Measurements from ENCODE around the gene BDH1. TPM values are rescaled to one million over a fixed set of nuclear protein-coding genes. Genes with fewer than 3 reads are reported as not detected.

BDH1 gene
- total RNA-seq, 1 experiment from 2014 or later: 57.6 TPM

- H3K27ac ChIP-seq (ENCODE audit: low read depth, low read length, poor library complexity, severe bottlenecking): no peak overlapping the region
- intact Hi-C loops (cut with micrococcal nuclease; ENCODE audit: unreplicated experiment): loop anchor here (10.0 kb wide), 1 partner anchor 532 kb away; no protein-coding TSS in a partner anchor
- ChIA-PET POLR2A (ENCODE audit: low non-redundant PET) (no interaction called here), CTCF (interaction anchor here (0.7 kb wide), 1 partner anchor 284 kb away, joined by 3 read pairs; no protein-coding TSS in a partner anchor)
- peaks cover 18% of the 10 kb centered on the region for H3K4me1 ChIP-seq (ENCODE audit: insufficient read depth, low read length, poor library complexity, severe bottlenecking)
- DNase-seq (ENCODE audit: low spot score): peak; percentile 31
- peaks cover 7% of the 10 kb centered on the region for H3K36me3 ChIP-seq (ENCODE audit: insufficient read depth, low read length, poor library complexity, severe bottlenecking)
- no peak overlapping the region for H3K4me3 ChIP-seq (ENCODE audit: low read depth, low read length, poor library complexity, severe bottlenecking)
- no peaks in the 10 kb centered on the region for H3K27me3 ChIP-seq (replicated peaks; ENCODE audit: insufficient read depth, low read depth, low read length, poor library complexity)
- TF ChIP-seq CTCF (conservative IDR thresholded peaks at IDR 0.05; ENCODE audit: low read depth, low read length) (no peak), EZH2 (IDR thresholded peaks at IDR 0.05; ENCODE audit: borderline replicate concordance, low read depth, low read length, poor library complexity, severe bottlenecking) (no peak)
- BruUV-seq (replicated peaks): no TSS peak
- no peaks in the 10 kb centered on the region for H3K9me3 ChIP-seq (ENCODE audit: low read depth, low read length, poor library complexity, severe bottlenecking)
Measured at GRCh38 chr3:197507081-197507480, 48.7 kb downstream of the BDH1 start.

- Histone ChIP-seq H3K4me3 (ENCODE audit: low read depth, low read length, poor library complexity, severe bottlenecking) (no peak overlapping the region), H3K27me3 (replicated peaks; ENCODE audit: insufficient read depth, low read depth, low read length, poor library complexity) (no peaks in the 10 kb centered on the region), H3K36me3 (ENCODE audit: insufficient read depth, low read length, poor library complexity, severe bottlenecking) (no peaks in the 10 kb centered on the region), H3K4me1 (ENCODE audit: insufficient read depth, low read length, poor library complexity, severe bottlenecking) (peaks cover 18% of the 10 kb centered on the region), H3K27ac (ENCODE audit: low read depth, low read length, poor library complexity, severe bottlenecking) (peak overlapping the region; percentile 33), H3K9me3 (ENCODE audit: low read depth, low read length, poor library complexity, severe bottlenecking) (no peaks in the 10 kb centered on the region)
- no peak for TF ChIP-seq EZH2 (IDR thresholded peaks at IDR 0.05; ENCODE audit: borderline replicate concordance, low read depth, low read length, poor library complexity, severe bottlenecking)
- no peak for TF ChIP-seq CTCF (conservative IDR thresholded peaks at IDR 0.05; ENCODE audit: low read depth, low read length)
- DNase-seq (ENCODE audit: low spot score): no peak
- intact Hi-C loops (cut with micrococcal nuclease; ENCODE audit: unreplicated experiment): loop anchor here (10.0 kb wide), 1 partner anchor 531 kb away; no protein-coding TSS in a partner anchor
- BruUV-seq (replicated peaks): no TSS peak
- ChIA-PET POLR2A (ENCODE audit: low non-redundant PET) (no interaction called here), CTCF (no interaction called here)
Measured at GRCh38 chr3:197505796-197506548, 49.8 kb downstream of the BDH1 start.

GRCh38 chr3:197504641-197505121 lies 51.1 kb downstream of the BDH1 start:
- Histone ChIP-seq H3K27ac (ENCODE audit: low read depth, low read length, poor library complexity, severe bottlenecking) (no peak overlapping the region), H3K36me3 (ENCODE audit: insufficient read depth, low read length, poor library complexity, severe bottlenecking) (no peaks in the 10 kb centered on the region), H3K27me3 (replicated peaks; ENCODE audit: insufficient read depth, low read depth, low read length, poor library complexity) (no peaks in the 10 kb centered on the region), H3K4me1 (ENCODE audit: insufficient read depth, low read length, poor library complexity, severe bottlenecking) (peaks cover 18% of the 10 kb centered on the region), H3K4me3 (ENCODE audit: low read depth, low read length, poor library complexity, severe bottlenecking) (no peak overlapping the region), H3K9me3 (ENCODE audit: low read depth, low read length, poor library complexity, severe bottlenecking) (no peaks in the 10 kb centered on the region)
- POLR2A ChIA-PET (ENCODE audit: low non-redundant PET): no interaction called here
- CTCF ChIA-PET: no interaction called here
- BruUV-seq (replicated peaks): no TSS peak
- intact Hi-C loops (cut with micrococcal nuclease; ENCODE audit: unreplicated experiment): loop anchor here (10.0 kb wide), 1 partner anchor 530 kb away; no protein-coding TSS in a partner anchor
- no peak for DNase-seq (ENCODE audit: low spot score)
- TF ChIP-seq CTCF (conservative IDR thresholded peaks at IDR 0.05; ENCODE audit: low read depth, low read length) (no peak), EZH2 (IDR thresholded peaks at IDR 0.05; ENCODE audit: borderline replicate concordance, low read depth, low read length, poor library complexity, severe bottlenecking) (no peak)

Measured in A673 (cell line).